ENCODE results near the gene SLC10A6.

The SLC10A6 gene

DNA sequence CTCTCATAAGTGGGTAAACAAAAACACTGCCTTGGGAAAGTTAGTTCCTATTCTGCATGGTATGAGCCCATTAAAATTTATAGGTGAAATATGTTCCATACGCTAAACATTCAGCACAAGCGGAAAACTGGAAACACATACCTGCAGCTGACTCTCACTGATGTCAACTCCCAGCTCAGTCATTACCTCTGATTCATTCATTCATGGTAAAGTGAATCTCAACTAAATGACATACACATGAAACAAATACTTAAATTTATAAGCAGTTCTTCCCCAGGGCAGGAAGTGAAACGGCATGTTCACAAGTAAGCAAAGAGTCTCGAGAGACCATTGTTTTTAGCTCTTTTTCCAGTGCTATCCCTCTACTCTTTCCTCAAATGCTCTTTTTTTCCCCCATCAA lies 1.6 kb downstream of the SLC10A6 start:
- DNase-seq (ENCODE audit: low spot score): no peak

- no peak for DNase-seq (ENCODE audit: low spot score)
Measured at GRCh38 chr4:86846921-86847320, 2.3 kb downstream of the SLC10A6 start.

DNA sequence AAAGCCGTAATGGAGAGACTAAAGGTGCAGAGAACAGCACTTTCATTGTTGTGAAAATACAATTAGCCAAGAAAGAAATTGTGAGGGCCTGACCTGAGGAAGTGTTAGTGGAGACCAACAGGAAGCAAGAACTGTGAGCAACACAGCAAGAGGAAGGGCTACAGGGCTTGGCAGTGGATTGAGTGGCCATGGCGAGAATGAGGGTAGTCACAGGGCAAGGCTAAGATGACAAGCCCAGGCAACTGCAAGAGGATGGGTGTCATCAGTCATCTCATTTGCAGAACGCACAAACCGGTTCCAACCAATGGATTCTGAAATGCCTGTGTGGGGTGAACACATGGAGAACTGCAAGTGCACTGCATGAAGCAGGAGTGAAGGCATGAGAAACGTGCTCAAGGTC lies 3.6 kb downstream of the SLC10A6 start:
- no peak for DNase-seq (ENCODE audit: low spot score)

DNA sequence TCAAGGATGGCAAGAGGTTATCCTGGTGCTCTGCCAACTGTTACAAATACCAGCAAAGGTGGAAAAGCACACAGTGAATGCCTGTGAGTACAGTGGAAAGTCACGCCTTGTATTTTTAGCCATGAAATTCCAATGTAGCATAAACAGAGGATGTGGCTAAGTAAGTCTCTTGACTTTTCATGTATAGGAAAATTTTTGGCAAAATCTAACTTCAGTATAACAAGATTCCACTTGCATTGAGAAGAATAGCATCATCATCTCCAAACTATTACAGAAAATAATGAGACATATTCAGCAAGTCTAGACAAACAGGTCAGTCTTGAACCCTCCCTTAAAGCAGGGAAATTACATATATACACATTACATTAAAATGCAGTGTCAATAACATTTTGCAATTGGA lies 7.9 kb downstream of the SLC10A6 start:
- no peak for DNase-seq (ENCODE audit: low spot score)

DNA sequence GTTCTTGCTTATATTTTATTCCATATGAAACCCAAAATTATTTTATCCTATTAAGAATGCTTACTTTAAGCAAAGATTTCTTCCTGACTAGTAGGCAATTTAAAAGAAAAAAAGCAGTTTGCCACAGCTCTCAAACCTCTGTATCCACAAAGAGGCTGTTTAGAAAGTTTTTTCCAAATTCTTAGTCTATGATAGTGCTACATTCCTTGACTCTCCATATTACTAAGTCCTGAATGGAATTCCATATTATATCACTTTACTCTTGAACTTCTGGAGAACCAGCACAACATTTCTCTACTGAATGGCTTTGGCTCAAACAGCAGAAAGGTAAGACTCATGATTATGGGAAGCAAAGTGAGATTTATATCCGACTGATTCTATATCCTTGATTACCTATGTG lies 8.3 kb downstream of the SLC10A6 start:
- DNase-seq (ENCODE audit: low spot score): no peak

DNA sequence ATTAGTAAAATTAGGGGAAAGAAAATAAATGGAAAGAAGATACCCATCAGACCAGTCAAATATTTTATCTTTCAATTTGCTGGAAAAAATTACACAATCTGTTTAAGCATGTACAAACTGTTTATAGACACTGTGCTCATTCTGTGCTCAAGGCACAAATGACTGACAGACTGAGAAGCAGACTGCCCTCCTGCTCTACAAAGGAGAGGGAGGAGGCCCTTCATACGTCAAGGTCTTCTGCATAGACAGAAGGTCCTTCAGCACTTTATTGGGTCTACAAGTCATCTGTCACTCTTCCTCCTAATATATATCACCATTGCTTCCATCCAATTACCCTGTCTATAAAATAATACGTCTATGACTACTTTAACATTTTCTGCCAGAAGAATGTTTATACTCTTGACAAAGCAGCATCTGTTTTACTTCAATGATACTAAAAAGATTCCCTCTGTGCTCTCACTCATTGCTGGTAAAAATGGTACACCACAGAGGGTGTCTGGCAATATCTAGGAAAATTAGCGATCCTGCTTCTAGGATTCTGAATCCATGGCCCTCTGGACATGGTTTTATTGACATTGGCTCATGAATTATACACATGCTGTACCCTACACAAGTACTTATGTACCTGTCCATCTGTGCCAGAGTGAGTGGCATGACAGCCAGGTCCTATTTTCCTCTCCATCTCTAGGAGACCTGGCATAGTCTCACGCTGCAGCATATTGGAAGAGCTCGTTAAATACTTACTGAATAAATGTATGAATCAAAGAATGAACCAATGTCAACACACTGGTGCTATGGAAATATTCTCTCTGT lies 11.3 kb downstream of the SLC10A6 start:
- no peak for DNase-seq (ENCODE audit: low spot score)

DNA sequence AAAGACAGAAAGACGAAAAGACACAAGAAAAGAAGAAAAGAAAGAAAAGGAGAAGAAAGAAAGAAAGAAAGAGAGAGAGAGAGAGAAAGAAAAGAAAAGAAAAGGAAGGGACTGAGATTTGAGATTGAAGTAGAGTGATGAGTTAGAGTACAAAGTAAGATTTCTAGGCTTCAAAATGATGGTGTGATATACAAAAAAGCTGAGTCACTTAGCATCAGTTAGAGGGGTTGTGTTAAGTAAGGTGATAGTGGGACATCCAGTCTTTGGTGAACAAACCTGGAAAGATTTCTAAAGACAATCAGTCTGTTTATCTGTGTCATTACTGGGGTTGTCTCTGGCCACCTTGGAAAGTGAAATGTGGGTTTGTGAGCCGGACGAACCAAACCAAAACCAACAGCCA lies 13.5 kb downstream of the SLC10A6 start:
- DNase-seq (ENCODE audit: low spot score): no peak

DNA sequence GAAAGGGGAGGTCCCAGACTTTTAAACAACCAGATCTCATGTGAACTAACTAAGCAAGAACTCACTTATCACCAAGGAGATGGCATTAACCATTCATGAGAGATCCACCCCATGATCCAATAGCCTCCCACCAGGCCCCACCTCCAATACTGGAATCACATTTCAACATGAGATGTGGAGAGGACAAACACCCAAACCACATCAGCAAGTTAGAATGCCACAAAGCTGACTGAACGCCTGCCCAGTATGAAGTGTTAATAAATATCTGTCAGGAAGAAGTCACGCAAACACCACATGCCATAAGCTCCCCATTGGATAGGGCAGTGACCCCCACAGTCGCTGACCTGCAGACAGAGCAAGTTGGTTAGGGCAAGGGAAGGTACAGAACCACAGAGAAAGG lies 14.3 kb downstream of the SLC10A6 start:
- no peak for DNase-seq (ENCODE audit: low spot score)

DNA sequence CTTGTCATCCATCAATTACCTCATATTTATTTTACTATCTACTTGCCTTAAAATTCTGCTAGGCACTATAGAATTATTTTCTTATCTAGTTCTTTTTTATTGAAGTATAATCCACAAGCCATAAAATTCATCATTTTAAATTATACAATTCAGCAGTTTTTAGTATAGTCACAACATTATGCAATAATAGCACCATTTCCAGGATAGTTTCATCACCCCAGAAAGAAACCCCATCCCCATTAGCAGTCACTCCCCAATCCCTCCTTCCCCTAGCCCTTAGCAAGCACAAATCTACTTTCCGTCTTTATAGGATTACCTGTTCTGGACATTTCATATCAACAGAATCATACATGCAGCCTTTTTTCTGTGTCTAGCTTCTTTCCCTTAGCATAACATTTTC lies 15.6 kb downstream of the SLC10A6 start:
- DNase-seq (ENCODE audit: low spot score): no peak

GRCh38 chr4:86831262-86832130 lies 17.7 kb downstream of the SLC10A6 start:
- no peak for DNase-seq (ENCODE audit: low spot score)

DNA sequence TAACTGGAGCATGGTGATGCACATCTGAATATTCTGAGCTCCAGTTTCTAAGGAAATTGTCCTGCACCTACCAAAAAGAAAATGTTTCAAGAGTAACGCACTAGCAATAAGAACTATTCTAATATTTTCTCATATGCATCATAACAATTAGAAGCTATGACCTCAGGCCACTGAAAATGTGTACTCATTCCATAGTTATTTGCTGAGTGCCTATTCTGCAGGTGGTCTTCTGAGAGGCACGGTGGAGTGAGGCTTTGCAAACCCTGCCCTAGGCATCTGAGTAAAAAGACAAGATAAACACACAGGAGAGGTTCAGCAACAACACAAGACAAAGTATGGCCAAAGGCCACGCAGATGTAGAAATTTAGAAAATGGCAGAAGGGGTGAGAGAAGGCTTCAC lies 23.7 kb downstream of the SLC10A6 start:
- no peak for DNase-seq (ENCODE audit: low spot score)

DNA sequence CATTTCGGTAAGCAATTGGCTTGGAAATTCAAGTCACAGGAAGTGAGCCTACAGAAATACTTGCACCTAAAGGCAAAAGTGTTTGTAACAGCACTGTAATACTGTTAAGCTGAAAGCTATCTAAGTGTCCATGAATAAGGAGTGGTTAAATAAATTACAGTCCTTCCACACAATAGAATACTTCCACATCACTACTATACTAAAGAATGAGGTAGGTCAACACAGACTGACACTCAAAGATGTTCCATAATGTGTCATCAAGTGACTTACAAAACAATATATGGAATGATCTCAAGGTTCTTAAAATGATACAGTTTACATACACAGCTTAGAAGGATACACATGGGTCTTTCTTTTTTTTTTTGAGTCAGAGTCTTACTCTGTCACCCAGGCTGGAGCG lies 27.0 kb downstream of the SLC10A6 start:
- DNase-seq (ENCODE audit: low spot score): no peak

GRCh38 chr4:86821151-86821550 lies 28.0 kb downstream of the SLC10A6 start:
- no peak for DNase-seq (ENCODE audit: low spot score)

- DNase-seq (ENCODE audit: low spot score): no peak
Measured at GRCh38 chr4:86819561-86819960, 29.6 kb downstream of the SLC10A6 start.

DNA sequence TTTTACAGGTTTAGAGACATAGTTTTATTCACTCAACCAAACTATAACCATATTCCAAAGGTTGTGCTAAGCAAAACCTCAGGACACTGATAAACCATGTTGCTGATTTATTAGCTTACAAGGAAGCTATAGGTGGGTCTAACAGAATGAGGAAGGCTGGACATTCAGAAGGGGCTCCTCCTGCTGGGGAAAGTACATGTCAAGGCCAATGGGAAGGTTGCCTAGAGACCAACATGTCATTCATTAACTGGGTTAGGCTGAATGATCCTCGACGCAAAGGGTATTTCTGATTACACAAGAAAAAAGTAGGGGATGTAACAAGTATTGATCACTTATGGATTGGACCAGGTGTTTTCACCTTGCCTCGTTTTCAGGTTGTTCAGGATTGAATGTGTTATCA lies 30.3 kb downstream of the SLC10A6 start:
- no peak for DNase-seq (ENCODE audit: low spot score)

DNA sequence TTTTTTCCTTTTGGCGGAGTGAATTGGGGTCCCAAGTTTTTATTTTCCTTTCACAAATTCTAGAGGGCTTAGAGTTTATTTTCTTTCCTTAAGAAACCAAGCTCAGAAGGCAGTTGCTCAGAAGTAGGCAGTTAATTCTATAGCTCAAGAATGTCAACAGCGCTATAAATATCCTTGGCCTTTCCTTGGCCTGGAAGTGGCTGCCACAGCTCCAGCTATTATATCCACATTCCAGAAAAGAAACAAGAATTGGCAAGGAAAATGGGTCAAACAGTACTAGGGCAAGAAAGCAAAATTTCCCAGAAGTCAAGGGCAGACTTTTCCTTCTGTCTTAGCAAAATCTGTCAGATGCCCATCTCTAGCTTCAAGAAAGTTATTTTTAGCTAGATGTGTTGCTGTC lies 31.0 kb downstream of the SLC10A6 start:
- no peak for DNase-seq (ENCODE audit: low spot score)

DNA sequence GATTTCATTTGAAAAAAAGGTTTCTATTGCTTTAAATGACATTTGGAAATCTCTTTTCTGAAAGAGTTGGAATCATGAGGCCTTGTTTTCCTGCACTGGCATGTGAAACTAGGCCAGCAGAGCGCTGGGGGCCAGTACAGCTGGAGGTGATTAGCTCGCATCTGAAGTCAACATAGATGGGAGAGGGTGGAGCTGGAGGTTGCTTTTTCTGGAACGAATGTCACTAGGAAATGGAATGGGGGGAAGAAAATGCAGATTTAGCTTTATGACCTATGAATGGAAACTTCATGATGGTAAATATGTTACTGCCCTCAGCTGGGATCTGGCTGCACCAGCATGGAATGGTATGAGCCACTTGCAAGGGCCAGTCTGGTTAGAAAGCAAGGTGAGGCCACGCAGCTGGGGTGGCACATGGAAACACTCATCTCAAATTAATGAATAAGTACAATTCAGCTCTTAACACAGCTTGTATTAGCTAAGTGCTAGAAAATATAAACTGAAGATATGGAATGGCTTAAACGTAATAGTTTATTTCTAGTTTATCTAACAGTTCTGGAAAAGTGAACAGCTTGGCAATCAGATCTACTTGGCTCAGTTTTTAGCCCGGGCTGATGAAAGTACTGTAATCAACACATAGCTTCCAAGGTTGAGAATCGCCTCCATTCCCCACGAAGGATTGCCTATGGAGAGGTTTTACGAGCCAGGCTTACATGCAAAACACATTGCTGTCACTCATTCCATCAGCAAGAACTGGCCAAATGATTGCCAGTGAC lies 32.5 kb downstream of the SLC10A6 start:
- DNase-seq (ENCODE audit: low spot score): no peak

- no peak for DNase-seq (ENCODE audit: low spot score)
Measured at GRCh38 chr4:86815653-86816052, 33.5 kb downstream of the SLC10A6 start.

DNA sequence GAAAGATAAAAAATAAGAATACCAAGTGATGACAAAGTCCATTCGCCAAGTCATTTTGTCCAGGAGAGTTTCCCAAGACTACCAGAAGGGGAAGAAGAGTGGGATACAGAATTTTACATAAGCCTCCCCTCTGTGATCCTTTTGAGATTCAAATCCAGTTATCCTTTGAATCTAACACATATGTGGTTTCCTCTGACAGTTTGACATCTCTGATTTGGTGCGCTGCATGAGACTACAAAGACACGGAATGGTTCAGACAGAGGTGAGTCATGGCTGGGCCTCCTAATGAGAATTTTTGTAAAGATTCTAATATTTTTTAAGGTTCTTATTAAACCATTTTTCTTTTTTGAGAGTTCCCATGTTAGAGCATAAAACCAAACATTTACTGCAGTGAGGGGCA lies 38.3 kb downstream of the SLC10A6 start:
- DNase-seq (ENCODE audit: low spot score): no peak

DNA sequence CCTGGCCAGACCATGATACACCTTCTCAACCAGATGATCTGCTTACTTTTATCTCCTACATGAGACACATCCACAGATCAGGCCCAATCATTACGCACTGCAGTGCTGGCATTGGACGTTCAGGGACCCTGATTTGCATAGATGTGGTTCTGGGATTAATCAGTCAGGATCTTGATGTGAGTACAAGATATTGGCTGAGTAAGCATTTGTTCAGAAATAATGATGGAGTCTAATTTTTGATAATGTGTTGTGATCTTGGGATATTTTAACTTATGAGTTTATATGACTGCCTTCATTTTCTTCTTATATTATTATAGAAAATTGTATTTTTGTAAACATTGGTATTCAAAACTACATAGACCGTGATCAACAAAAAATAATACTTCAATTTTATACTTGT lies 39.4 kb downstream of the SLC10A6 start:
- no peak for DNase-seq (ENCODE audit: low spot score)

- no peak for DNase-seq (ENCODE audit: low spot score)
Measured at GRCh38 chr4:86791126-86791525, 58.1 kb downstream of the SLC10A6 start.

- DNase-seq (ENCODE audit: low spot score): no peak
Measured at GRCh38 chr4:86788826-86789225, 60.4 kb downstream of the SLC10A6 start.

- DNase-seq (ENCODE audit: low spot score): no peak
Measured at GRCh38 chr4:86778175-86778574, 71.0 kb downstream of the SLC10A6 start.
